PC-9 (cell line): Measurements from ENCODE around the gene S100A16.

Experiments
- EZH2 ChIP-seq: fragments of 200-600 bp; sonication (generic); IDR thresholded peaks from 2 replicates; pipeline ENCODE4 v1.8.0; 2017; ENCODE audit warnings: antibody characterized with exemption, low read depth
- TF ChIP-seq, protein P1 (sequence below): fragments of 200-600 bp; sonication (generic); conservative IDR thresholded peaks from 2 replicates; pipeline ENCODE4 v1.6.1; 2017; ENCODE audit warnings: mixed run types, antibody characterized with exemption, mild to moderate bottlenecking, moderate library complexity

DNA sequence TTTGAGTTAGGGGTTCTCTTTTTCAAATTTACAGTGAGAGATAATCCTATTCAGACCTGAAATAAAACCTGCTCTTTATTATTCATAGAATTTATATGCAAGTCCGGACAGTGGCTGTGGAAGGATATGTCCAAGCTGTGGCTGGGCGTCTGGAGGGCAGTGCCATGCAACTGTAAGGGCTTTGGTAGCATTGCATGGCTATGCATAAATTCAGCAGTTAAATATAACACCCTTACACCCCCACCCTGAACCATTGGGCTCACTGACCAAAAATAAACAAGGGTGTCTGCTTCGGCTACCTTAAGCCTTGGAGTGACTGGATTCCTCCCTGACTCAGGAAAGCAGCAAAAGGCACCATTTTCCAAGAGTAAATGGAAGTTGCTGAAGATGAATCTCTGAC is 26.3 kb upstream of the S100A16 start:
- TF ChIP-seq, protein P1, sequence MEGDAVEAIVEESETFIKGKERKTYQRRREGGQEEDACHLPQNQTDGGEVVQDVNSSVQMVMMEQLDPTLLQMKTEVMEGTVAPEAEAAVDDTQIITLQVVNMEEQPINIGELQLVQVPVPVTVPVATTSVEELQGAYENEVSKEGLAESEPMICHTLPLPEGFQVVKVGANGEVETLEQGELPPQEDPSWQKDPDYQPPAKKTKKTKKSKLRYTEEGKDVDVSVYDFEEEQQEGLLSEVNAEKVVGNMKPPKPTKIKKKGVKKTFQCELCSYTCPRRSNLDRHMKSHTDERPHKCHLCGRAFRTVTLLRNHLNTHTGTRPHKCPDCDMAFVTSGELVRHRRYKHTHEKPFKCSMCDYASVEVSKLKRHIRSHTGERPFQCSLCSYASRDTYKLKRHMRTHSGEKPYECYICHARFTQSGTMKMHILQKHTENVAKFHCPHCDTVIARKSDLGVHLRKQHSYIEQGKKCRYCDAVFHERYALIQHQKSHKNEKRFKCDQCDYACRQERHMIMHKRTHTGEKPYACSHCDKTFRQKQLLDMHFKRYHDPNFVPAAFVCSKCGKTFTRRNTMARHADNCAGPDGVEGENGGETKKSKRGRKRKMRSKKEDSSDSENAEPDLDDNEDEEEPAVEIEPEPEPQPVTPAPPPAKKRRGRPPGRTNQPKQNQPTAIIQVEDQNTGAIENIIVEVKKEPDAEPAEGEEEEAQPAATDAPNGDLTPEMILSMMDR = no peak
- no peak for TF ChIP-seq EZH2
